ENCODE measurements around the gene TLCD3A.
"Not testable (repeated sequence)": the region's sequence is repeated elsewhere in the genome, so short reads cannot be mapped to it uniquely, and the experiment has no call there.

TLCD3A gene

GRCh38 chr17:732067-732901 lies at the start of gene TLCD3A:
Gene TLCD3A, plus strand, starts transcription at chr17:732596. Its CDS starts 52 bp downstream, at chr17:732648.
- DNase-seq, result no peak

GRCh38 chr17:683040-683439 lies 49.4 kb upstream of the TLCD3A start:
- DNase-seq, result no peak

- no peak for DNase-seq
Measured at GRCh38 chr17:683499-684254, 48.7 kb upstream of the TLCD3A start.

- DNase-seq, result no peak
Measured at GRCh38 chr17:685006-685405, 47.4 kb upstream of the TLCD3A start.

GRCh38 chr17:688100-688989 lies 44.1 kb upstream of the TLCD3A start:
- no peak for DNase-seq

- no peak for DNase-seq
Measured at GRCh38 chr17:689556-690275, 42.7 kb upstream of the TLCD3A start.

GRCh38 chr17:690361-690760 lies 42.0 kb upstream of the TLCD3A start:
- no peak for DNase-seq

- DNase-seq, result no peak
Measured at GRCh38 chr17:691423-691822, 41.0 kb upstream of the TLCD3A start.

- no peak for DNase-seq
Measured at GRCh38 chr17:692116-692515, 40.3 kb upstream of the TLCD3A start.

GRCh38 chr17:693791-694638 lies 38.4 kb upstream of the TLCD3A start:
- no peak for DNase-seq

GRCh38 chr17:696369-696768 lies 36.0 kb upstream of the TLCD3A start:
- DNase-seq, result no peak

- DNase-seq, result no peak
Measured at GRCh38 chr17:697682-698081, 34.7 kb upstream of the TLCD3A start.

GRCh38 chr17:698096-698495 lies 34.3 kb upstream of the TLCD3A start:
- not testable (repeated sequence) for DNase-seq

- DNase-seq, result no peak
Measured at GRCh38 chr17:699345-699744, 33.1 kb upstream of the TLCD3A start.

GRCh38 chr17:700504-701094 lies 31.8 kb upstream of the TLCD3A start:
- no peak for DNase-seq

GRCh38 chr17:703081-703875 lies 29.1 kb upstream of the TLCD3A start:
- DNase-seq, result no peak

- DNase-seq, result no peak
Measured at GRCh38 chr17:704111-704864, 28.1 kb upstream of the TLCD3A start.

- DNase-seq, result no peak
Measured at GRCh38 chr17:705011-705410, 27.4 kb upstream of the TLCD3A start.

- DNase-seq, result no peak
Measured at GRCh38 chr17:705863-706262, 26.5 kb upstream of the TLCD3A start.
